HepG2 (cell line): ENCODE results near the gene SUPV3L1. TPM values are rescaled to one million over a fixed set of nuclear protein-coding genes. Genes with fewer than 3 reads are reported as not detected.

Experiments
- MED1 ChIP-seq: sonication (generic); formaldehyde crosslinking; IDR thresholded peaks from 2 replicates; pipeline ENCODE4 v1.4.0; 2020; ENCODE audit warnings: missing genetic modification reagents
- MED13 ChIP-seq: sonication (generic); formaldehyde crosslinking; IDR thresholded peaks from 2 replicates; pipeline ENCODE4 v1.5.0; 2020; ENCODE audit warnings: missing genetic modification reagents
- MNT ChIP-seq: fragments of 450-650 bp; IDR thresholded peaks from 2 replicates; pipeline ENCODE4 v1.6.1; 2016
- PAXIP1 ChIP-seq: sonication (generic); formaldehyde crosslinking; conservative IDR thresholded peaks from 2 replicates; pipeline ENCODE4 v1.4.0; 2020; ENCODE audit warnings: mild to moderate bottlenecking, missing genetic modification reagents, moderate library complexity
- RXRA ChIP-seq: sonication (generic); formaldehyde crosslinking; IDR thresholded peaks from 2 replicates; pipeline ENCODE4 v1.5.1; 2020; ENCODE audit warnings: missing genetic modification reagents
- SOX6 ChIP-seq, 2 experiments: fragments of 450-650 bp in 1 of 2; sonication (generic) in 1 of 2; formaldehyde crosslinking in 1 of 2; IDR thresholded peaks; 2 replicates each; pipeline versions ENCODE4 v1.4.0 to v1.6.1; 2017 to 2020; ENCODE audit warnings: antibody characterized with exemption in 1 of 2, mild to moderate bottlenecking in 1 of 2, missing genetic modification reagents in 1 of 2
- TAF15 ChIP-seq: fragments of 200-400 bp; formaldehyde crosslinking; IDR thresholded peaks from one replicate; pipeline ENCODE4 v1.6.1; 2018; ENCODE audit warnings: mild to moderate bottlenecking, low read depth, low read length; ENCODE audit not compliant: poor library complexity, severe bottlenecking
- USF2 ChIP-seq, 2 experiments: sonication (generic) in 1 of 2; formaldehyde crosslinking in 1 of 2; IDR thresholded peaks; 2 replicates each; pipeline versions ENCODE4 v1.5.1 to v1.6.1; 2011 to 2020; ENCODE audit warnings: borderline replicate concordance in 1 of 2, low read depth in 1 of 2, low read length in 1 of 2, mild to moderate bottlenecking in 1 of 2, missing genetic modification reagents in 1 of 2, moderate library complexity in 1 of 2
- ZNF335 ChIP-seq: sonication (generic); formaldehyde crosslinking; IDR thresholded peaks from 2 replicates; pipeline ENCODE4 v1.4.0; 2020; ENCODE audit warnings: missing genetic modification reagents
- polyA plus RNA-seq, 8 experiments: library from polyadenylated mRNA; depleted of rRNA in 3 of 8; stranded (reverse) in 7 of 8; unstranded in 1 of 8; fragments of >200 nt; fragmentation: Illumina TruSeq in 4 of 8; extraction: Trizol in 4 of 8; gene quantifications; 2 replicates each; pipeline versions ENCODE4 v1.2.1 to v1.2.3, GENCODE V29; 2011 to 2016; ENCODE audit warnings: low read depth in 4 of 8, missing spikeins in 1 of 8, mixed read lengths in 1 of 8; ENCODE audit not compliant: insufficient read depth in 1 of 8
- total RNA-seq, 5 experiments: library from RNA; depleted of rRNA; stranded (reverse); fragments of >200 nt; fragmentation: Illumina TruSeq; extraction: Trizol; gene quantifications; 2 replicates each; pipeline ENCODE4 v1.2.3, GENCODE V29; 2016; ENCODE audit warnings: low read depth in 1 of 5
- TF ChIP-seq, protein P1 (sequence below): sonication (generic); formaldehyde crosslinking; IDR thresholded peaks from 2 replicates; pipeline ENCODE4 v1.5.1; 2020; ENCODE audit warnings: mild to moderate bottlenecking, missing genetic modification reagents, borderline replicate concordance

Gene SUPV3L1
- total and polyA plus RNA-seq, 2 of the 13 experiments (the other 11 are each of a cell fraction or from before 2014, with no cell fraction given): 28.8 to 45.7 TPM

DNA sequence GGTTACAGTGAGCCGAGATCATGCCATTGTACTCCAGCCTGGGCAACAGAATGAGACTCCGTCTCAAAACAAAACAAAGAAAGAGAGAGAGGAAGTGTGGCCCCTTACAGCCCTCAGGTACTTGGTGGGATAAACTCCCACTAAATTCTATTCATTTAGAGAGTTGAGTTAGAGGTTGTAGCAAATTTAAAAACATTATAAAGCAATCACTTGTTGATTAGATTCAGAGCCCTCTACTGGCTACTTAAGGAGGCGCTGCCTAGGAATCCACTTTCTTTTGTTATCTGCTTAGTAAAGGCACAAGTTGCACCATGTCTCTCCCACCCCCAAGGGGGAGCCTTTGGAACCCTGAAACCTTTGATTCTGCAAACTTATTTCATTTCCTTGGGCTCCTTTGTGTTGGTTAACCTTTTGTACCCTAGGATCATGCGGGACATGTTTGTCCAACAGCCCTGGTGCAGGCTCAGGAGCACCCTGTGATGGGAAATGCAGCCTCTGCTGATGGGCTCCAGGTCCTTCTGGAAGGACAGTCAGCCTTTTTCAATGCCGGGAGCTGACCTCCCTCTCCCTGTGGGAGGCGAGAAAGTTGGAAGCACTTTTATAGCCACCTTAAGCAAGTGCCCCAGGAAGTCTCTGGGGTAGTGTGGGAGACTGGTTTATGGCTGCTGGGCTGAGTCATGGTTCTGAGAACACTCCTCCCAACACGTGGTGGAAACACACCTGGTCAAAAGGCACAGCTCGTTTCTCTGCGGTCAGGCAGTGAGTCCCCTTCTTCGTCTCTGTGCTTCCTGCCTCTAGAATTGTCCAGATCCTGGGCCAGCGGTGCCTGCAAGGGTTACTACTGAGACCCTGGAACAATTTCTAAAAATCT is 42.4 kb downstream of the SUPV3L1 start (continued):
- 0 out of 2 replicates have a peak, but pooled peaks have one; percentile 27 for TF ChIP-seq RXRA
- TF ChIP-seq MNT: peak; percentile 75
- 0 out of 2 replicates have a peak, but pooled peaks have one; percentile 9 for TF ChIP-seq MED1
- TF ChIP-seq, protein P1, sequence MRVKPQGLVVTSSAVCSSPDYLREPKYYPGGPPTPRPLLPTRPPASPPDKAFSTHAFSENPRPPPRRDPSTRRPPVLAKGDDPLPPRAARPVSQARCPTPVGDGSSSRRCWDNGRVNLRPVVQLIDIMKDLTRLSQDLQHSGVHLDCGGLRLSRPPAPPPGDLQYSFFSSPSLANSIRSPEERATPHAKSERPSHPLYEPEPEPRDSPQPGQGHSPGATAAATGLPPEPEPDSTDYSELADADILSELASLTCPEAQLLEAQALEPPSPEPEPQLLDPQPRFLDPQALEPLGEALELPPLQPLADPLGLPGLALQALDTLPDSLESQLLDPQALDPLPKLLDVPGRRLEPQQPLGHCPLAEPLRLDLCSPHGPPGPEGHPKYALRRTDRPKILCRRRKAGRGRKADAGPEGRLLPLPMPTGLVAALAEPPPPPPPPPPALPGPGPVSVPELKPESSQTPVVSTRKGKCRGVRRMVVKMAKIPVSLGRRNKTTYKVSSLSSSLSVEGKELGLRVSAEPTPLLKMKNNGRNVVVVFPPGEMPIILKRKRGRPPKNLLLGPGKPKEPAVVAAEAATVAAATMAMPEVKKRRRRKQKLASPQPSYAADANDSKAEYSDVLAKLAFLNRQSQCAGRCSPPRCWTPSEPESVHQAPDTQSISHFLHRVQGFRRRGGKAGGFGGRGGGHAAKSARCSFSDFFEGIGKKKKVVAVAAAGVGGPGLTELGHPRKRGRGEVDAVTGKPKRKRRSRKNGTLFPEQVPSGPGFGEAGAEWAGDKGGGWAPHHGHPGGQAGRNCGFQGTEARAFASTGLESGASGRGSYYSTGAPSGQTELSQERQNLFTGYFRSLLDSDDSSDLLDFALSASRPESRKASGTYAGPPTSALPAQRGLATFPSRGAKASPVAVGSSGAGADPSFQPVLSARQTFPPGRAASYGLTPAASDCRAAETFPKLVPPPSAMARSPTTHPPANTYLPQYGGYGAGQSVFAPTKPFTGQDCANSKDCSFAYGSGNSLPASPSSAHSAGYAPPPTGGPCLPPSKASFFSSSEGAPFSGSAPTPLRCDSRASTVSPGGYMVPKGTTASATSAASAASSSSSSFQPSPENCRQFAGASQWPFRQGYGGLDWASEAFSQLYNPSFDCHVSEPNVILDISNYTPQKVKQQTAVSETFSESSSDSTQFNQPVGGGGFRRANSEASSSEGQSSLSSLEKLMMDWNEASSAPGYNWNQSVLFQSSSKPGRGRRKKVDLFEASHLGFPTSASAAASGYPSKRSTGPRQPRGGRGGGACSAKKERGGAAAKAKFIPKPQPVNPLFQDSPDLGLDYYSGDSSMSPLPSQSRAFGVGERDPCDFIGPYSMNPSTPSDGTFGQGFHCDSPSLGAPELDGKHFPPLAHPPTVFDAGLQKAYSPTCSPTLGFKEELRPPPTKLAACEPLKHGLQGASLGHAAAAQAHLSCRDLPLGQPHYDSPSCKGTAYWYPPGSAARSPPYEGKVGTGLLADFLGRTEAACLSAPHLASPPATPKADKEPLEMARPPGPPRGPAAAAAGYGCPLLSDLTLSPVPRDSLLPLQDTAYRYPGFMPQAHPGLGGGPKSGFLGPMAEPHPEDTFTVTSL (CRISPR knock-in tag): 0 out of 2 replicates have a peak, but pooled peaks have one; percentile 35
- TF ChIP-seq TAF15: no peak
- peak; percentile 45; the same call in 1 of the 2 replicates for TF ChIP-seq ZNF335 (CRISPR knock-in tag)
- no peak for TF ChIP-seq MED13 (CRISPR knock-in tag)
- TF ChIP-seq USF2 (IDR thresholded peaks at IDR 0.05; ENCODE audit: low read depth, low read length): peak; percentile 62
- TF ChIP-seq USF2 (CRISPR knock-in tag; IDR thresholded peaks at IDR 0.05; ENCODE audit: borderline replicate concordance): no peak
- no peak for TF ChIP-seq SOX6 (IDR thresholded peaks at IDR 0.05)
- peak; percentile 64 for TF ChIP-seq SOX6 (CRISPR knock-in tag; IDR thresholded peaks at IDR 0.05)
- 0 out of 2 replicates have a peak, but pooled peaks have one; percentile 33 for TF ChIP-seq PAXIP1 (CRISPR knock-in tag)
